Heart right ventricle (tissue), 16 donors: ENCODE measurements around the gene TMBIM4. TPM values are rescaled to one million over a fixed set of nuclear protein-coding genes. Genes with fewer than 3 reads are reported as not detected.

Experiments used
- ATAC-seq, 8 donors: fragments of 200-7000 bp; cut with Tn5 transposase; one replicate each; pipeline ENCODE4 v1.9.1; 2020; ENCODE audit warnings: mild to moderate bottlenecking in 8 of 8, moderate library complexity in 8 of 8, moderate number of reproducible peaks in 1 of 8
- DNase-seq, 2 donors: peaks; one replicate each; pipeline ENCODE4 v3.0.0-alpha.2; 2020
- H3K27ac ChIP-seq, 10 donors: fragments of 200-600 bp; sonication (generic) in 2 of 10; one replicate each; pipeline versions ENCODE4 v1.5.0 to v1.8.0; 2020 to 2022; ENCODE audit warnings: mild to moderate bottlenecking in 3 of 10
- H3K27me3 ChIP-seq, 7 donors: fragments of 200-600 bp; one replicate each; pipeline ENCODE4 v1.8.0; 2021 to 2022; ENCODE audit warnings: mild to moderate bottlenecking in 2 of 7
- H3K36me3 ChIP-seq, 9 donors: fragments of 200-600 bp; sonication (generic) in 1 of 9; one replicate each; pipeline versions ENCODE4 v1.5.0 to v1.8.0; 2020 to 2022; ENCODE audit warnings: mild to moderate bottlenecking in 2 of 9
- H3K4me1 ChIP-seq, 9 donors: fragments of 200-600 bp; sonication (generic) in 1 of 9; one replicate each; pipeline versions ENCODE4 v1.5.0 to v1.8.0; 2020 to 2022; ENCODE audit warnings: mild to moderate bottlenecking in 4 of 9
- H3K4me3 ChIP-seq, 10 donors: fragments of 200-600 bp; sonication (generic) in 2 of 10; one replicate each; pipeline versions ENCODE4 v1.5.0 to v1.8.0; 2020 to 2022; ENCODE audit warnings: mild to moderate bottlenecking in 7 of 10, moderate library complexity in 2 of 10
- H3K9me3 ChIP-seq, 11 donors: fragments of 200-600 bp in 10 of 11; sonication (generic) in 2 of 11; one replicate each; pipeline versions ENCODE4 v1.5.0 to v1.8.0; 2013 to 2022; ENCODE audit warnings: mild to moderate bottlenecking in 2 of 11, control low read depth in 1 of 11, moderate library complexity in 1 of 11
- CTCF ChIP-seq, 9 donors: fragments of 200-600 bp; sonication (generic) in 2 of 9; IDR thresholded peaks; one replicate each; pipeline versions ENCODE4 v1.5.0 to v1.8.0; 2021 to 2022; ENCODE audit warnings: antibody characterized with exemption in 9 of 9, mild to moderate bottlenecking in 5 of 9, moderate library complexity in 1 of 9
- WGBS, 2 donors: extraction: QIAGEN DNeasy Blood & Tissue Kit; methylation state at CpG; one replicate each; pipeline ENCODE4 v1.1.7; 2013; ENCODE audit warnings: inconsistent platforms in 1 of 2; 5-methylcytosine and 5-hydroxymethylcytosine counted together
- intact Hi-C, 10 donors: fragments of 100-400 bp; cut with DNase I; formaldehyde crosslinking; loops; one replicate each; pipeline versions ENCODE4 v1.11.1 to v1.14.2; 2022
- polyA plus RNA-seq, 2 donors: library from polyadenylated mRNA; stranded (reverse); fragments of 200-250 nt; gene quantifications; one replicate each; pipeline ENCODE4 v1.2.3, GENCODE V29; 2013
- total RNA-seq, 10 donors: library from RNA; stranded (reverse); fragmentation: NEBNext Ultra II Directional in 3 of 10; extraction: Animal tissue kit (Norgen Biotek cat#: 25700) in 3 of 10; gene quantifications; one replicate each; pipeline versions ENCODE4 v1.2.1 to v1.2.4, GENCODE V29; 2021 to 2023
- donor health status: Arrhythmogenic right ventricular cardiomyopathy.
- donor health status: ischemic (EF 13 %, LVEDD 7.1; RV severe dilation, severe dysfunction).
- donor health status: healthy with polysubstance abuse.
- donor health status: DM: no; HTN: yes; CAD: no.
- donor health status: DM: no; HTN: no; CAD: no.
- donor health status: ischemic (EF 25% LVEDD 6.9; RV normal size, moderate dysfunction).
- donor health status: ischemic (EF 25% LVEDD 5.7; RV mildly dilated, moderate dysfunction).
- donor health status: healthy.
- donor health status: DM: yes; HTN: yes; CAD: no.
- donor health status: Ischemic cardiomyopathy.
- donor health status: ischemic (EF 35%, LVEDD 5.7; RV mildly dilated, moderate dysfunction).
- donor health status: nonischemic (EF 11% LVEDD 7.7; RV severe dilation, severe dysfunction).
- donor health status: DM: yes; HTN: yes; CAD: no.
- donor health status: PGD.
- donor health status: ischemic (EF 29% LVEDD 5.4; RV normal size, mild dysfunction).
- donor health status: nonischemic (EF 23%, LVEDD 6.1; RV moderate dilation, normal function).

Gene TMBIM4
- total and polyA plus RNA-seq, 12 donors, result 54.8 to 126 (median 66.2) TPM

GRCh38 chr12:66120477-66120876 lies 49.3 kb downstream of the TMBIM4 start:
- Histone ChIP-seq H3K27ac (no peak overlapping the region), H3K4me3 (no peak overlapping the region), H3K36me3 (peaks cover 0 to 56% (median 24%) of the 10 kb centered on the region in 9 donors), H3K27me3 (no peaks in the 10 kb centered on the region), H3K9me3 (no peaks in the 10 kb centered on the region), H3K4me1 (peaks cover 0 to under 1% (median 0%) of the 10 kb centered on the region in 9 donors)
- 72 to 82% methylated on average over 1 of the region's 1 CpG for WGBS, 2 donors
- TF ChIP-seq CTCF (IDR thresholded peaks at IDR 0.05), result no peak
- intact Hi-C loops, result no loop called here
- ATAC-seq (no peak), DNase-seq (no peak)

GRCh38 chr12:66119870-66120241 lies 49.9 kb downstream of the TMBIM4 start:
- no peak for DNase-seq
- 93 to 96% methylated on average over 1 of the region's 1 CpG for WGBS, 2 donors
- TF ChIP-seq CTCF (IDR thresholded peaks at IDR 0.05), result no peak
- intact Hi-C loops, result no loop called here
- Histone ChIP-seq H3K36me3 (peaks cover 0 to 50% (median 24%) of the 10 kb centered on the region in 9 donors), H3K4me3 (no peak overlapping the region), H3K4me1 (peaks cover 0 to 7% (median 0%) of the 10 kb centered on the region in 9 donors), H3K27me3 (no peaks in the 10 kb centered on the region), H3K27ac (no peak overlapping the region), H3K9me3 (no peaks in the 10 kb centered on the region)
- no peak for ATAC-seq

GRCh38 chr12:66119229-66119869 lies 50.4 kb downstream of the TMBIM4 start:
- H3K9me3 ChIP-seq, result no peaks in the 10 kb centered on the region
- 76 to 89% methylated on average over 2 of the region's 2 CpGs for WGBS, 2 donors
- peaks cover 0 to 10% (median 0%) of the 10 kb centered on the region in 9 donors for H3K4me1 ChIP-seq
- no peak for TF ChIP-seq CTCF (IDR thresholded peaks at IDR 0.05)
- no peak for DNase-seq
- ATAC-seq, result no peak
- peaks cover 0 to 45% (median 19%) of the 10 kb centered on the region in 9 donors for H3K36me3 ChIP-seq
- no peak overlapping the region for H3K4me3 ChIP-seq
- no peaks in the 10 kb centered on the region for H3K27me3 ChIP-seq
- intact Hi-C loops, result no loop called here
- no peak overlapping the region for H3K27ac ChIP-seq

GRCh38 chr12:66118240-66118891 lies 51.4 kb downstream of the TMBIM4 start:
- Histone ChIP-seq H3K4me3 (no peak overlapping the region), H3K4me1 (peaks cover 0 to 10% (median 0%) of the 10 kb centered on the region in 9 donors), H3K27ac (no peak overlapping the region), H3K27me3 (no peaks in the 10 kb centered on the region), H3K9me3 (no peaks in the 10 kb centered on the region), H3K36me3 (peaks cover 0 to 35% (median 12%) of the 10 kb centered on the region in 9 donors)
- intact Hi-C loops, result no loop called here
- ATAC-seq (no peak), DNase-seq (no peak)
- TF ChIP-seq CTCF (IDR thresholded peaks at IDR 0.05), result no peak
- WGBS, 2 donors, result 97 to 98% methylated on average over 9 of the region's 9 CpGs
